Ovary (tissue), 9 donors: Measurements from ENCODE around the gene SHISA6. TPM values are rescaled to one million over a fixed set of nuclear protein-coding genes. Genes with fewer than 3 reads are reported as not detected.

Source experiments
- DNase-seq, 5 donors: peaks; one replicate each; pipeline ENCODE4 v3.0.0-alpha.2; 2019 to 2020
- H3K27ac ChIP-seq, 2 donors: fragments of 200-600 bp; one replicate each; pipeline versions ENCODE4 v1.5.1 to v1.8.0; 2019 to 2022
- H3K27me3 ChIP-seq: fragments of 200-600 bp; one replicate; pipeline ENCODE4 v1.8.0; 2022
- H3K36me3 ChIP-seq: fragments of 200-600 bp; sonication (generic); one replicate; pipeline ENCODE4 v1.5.1; 2019
- H3K4me1 ChIP-seq: one replicate; pipeline ENCODE4 v1.8.1; 2013; ENCODE audit warnings: mild to moderate bottlenecking, moderate library complexity; ENCODE audit not compliant: insufficient read depth
- H3K4me3 ChIP-seq: fragments of 200-600 bp; sonication (generic); one replicate; pipeline ENCODE4 v1.5.1; 2017
- H3K9me3 ChIP-seq, 2 donors: fragments of 200-600 bp in 1 of 2; sonication (generic) in 1 of 2; one replicate each; pipeline versions ENCODE4 v1.5.1 to v1.8.1; 2013 to 2019; ENCODE audit warnings: mild to moderate bottlenecking in 1 of 2, moderate library complexity in 1 of 2
- CTCF ChIP-seq, 3 donors: fragments of 450-650 bp in 2 of 3; fragments of 200-600 bp in 1 of 3; IDR thresholded peaks; one replicate each; pipeline versions ENCODE4 v1.5.1 to v1.8.0; 2016 to 2022; ENCODE audit warnings: antibody characterized with exemption in 3 of 3, mild to moderate bottlenecking in 1 of 3
- EP300 ChIP-seq: sonication (generic); formaldehyde crosslinking; IDR thresholded peaks from one replicate; pipeline ENCODE4 v1.6.1; 2017; ENCODE audit warnings: antibody characterized with exemption
- POLR2A ChIP-seq: fragments of 450-650 bp; IDR thresholded peaks from one replicate; pipeline ENCODE4 v1.6.1; 2017; ENCODE audit warnings: antibody characterized with exemption, mild to moderate bottlenecking, moderate library complexity
- WGBS, 3 donors: extraction: QIAGEN DNeasy Blood & Tissue Kit in 1 of 3; methylation state at CpG; one replicate each; pipeline versions ENCODE4 v1.1.5 to v1.1.7; 2013 to 2017; 5-methylcytosine and 5-hydroxymethylcytosine counted together
- intact Hi-C, 4 donors: fragments of 100-400 bp; cut with DNase I; formaldehyde crosslinking; loops; one replicate each; pipeline versions ENCODE4 v1.11.0 to v1.15.1; 2022 to 2023
- polyA plus RNA-seq, 2 donors: library from polyadenylated mRNA; stranded (reverse); fragments of 200-250 nt in 1 of 2; fragments of 350-450 nt in 1 of 2; fragmentation: Illumina TruSeq in 1 of 2; extraction: RNeasy Lipid Tissue Mini Kit (QIAGEN cat#74804) in 1 of 2; gene quantifications; one replicate each; pipeline ENCODE4 v1.2.3, GENCODE V29; 2013 to 2014
- total RNA-seq, 7 donors: library from RNA; depleted of rRNA in 2 of 7; stranded (reverse); fragments of >200 nt in 2 of 7; fragmentation: NEBNext Ultra II Directional in 3 of 7; extraction: Animal tissue kit (Norgen Biotek cat#: 25700) in 3 of 7; gene quantifications; one replicate each; pipeline versions ENCODE4 v1.1.0 to v1.2.4, GENCODE V29; 2016 to 2023
- donor health status: DM: no; HTN: no; CAD: no; lungs with moderate emphysema.
- donor health status: DM: no; HTN: no; CAD: no.
- donor health status: Bipolar disorder and iron deficiency.
- donor health status: DM: yes; HTN: yes; CAD: no.
- donor health status: DM: no; HTN: no; CAD: no.
- donor health status: DM: yes; HTN: yes; CAD: no.

SHISA6 gene
- total and polyA plus RNA-seq, 9 donors: 0.10 to 1.5 (median 0.38) TPM

- intact Hi-C loops: loop anchor here in 1 of 4 donors (10.0 kb wide), 1 partner anchor 104 kb away; no protein-coding TSS in a partner anchor
- no peak overlapping the region for H3K4me3 ChIP-seq
- no peaks in the 10 kb centered on the region for H3K9me3 ChIP-seq
- H3K27ac ChIP-seq: no peak overlapping the region
- DNase-seq: no peak
- no peaks in the 10 kb centered on the region for H3K27me3 ChIP-seq
- H3K36me3 ChIP-seq: no peaks in the 10 kb centered on the region
- H3K4me1 ChIP-seq: no peaks in the 10 kb centered on the region
- WGBS, 3 donors: 91 to 94% (median 92%) methylated on average over 2 of the region's 2 CpGs
- TF ChIP-seq POLR2A (no peak), CTCF (IDR thresholded peaks at IDR 0.05) (no peak), EP300 (no peak)
Observed at GRCh38 chr17:11550431-11550830, 309.4 kb downstream of the SHISA6 start.

- H3K9me3 ChIP-seq: no peaks in the 10 kb centered on the region
- H3K4me1 ChIP-seq: no peaks in the 10 kb centered on the region
- TF ChIP-seq POLR2A: no peak
- no peak for TF ChIP-seq CTCF (IDR thresholded peaks at IDR 0.05)
- TF ChIP-seq EP300: no peak
- H3K4me3 ChIP-seq: no peak overlapping the region
- no peak overlapping the region for H3K27ac ChIP-seq
- 70 to 79% (median 72%) methylated on average over 6 of the region's 6 CpGs for WGBS, 3 donors
- DNase-seq: no peak
- no peaks in the 10 kb centered on the region for H3K27me3 ChIP-seq
- intact Hi-C loops: loop anchor here in 1 of 4 donors (10.0 kb wide), 1 partner anchor 103 kb away; no protein-coding TSS in a partner anchor
- no peaks in the 10 kb centered on the region for H3K36me3 ChIP-seq
Observed at GRCh38 chr17:11551442-11551841, 310.4 kb downstream of the SHISA6 start.

- Histone ChIP-seq H3K27ac (no peak overlapping the region), H3K4me1 (no peaks in the 10 kb centered on the region), H3K27me3 (no peaks in the 10 kb centered on the region), H3K9me3 (no peaks in the 10 kb centered on the region), H3K36me3 (no peaks in the 10 kb centered on the region), H3K4me3 (no peak overlapping the region)
- no peak for DNase-seq
- TF ChIP-seq POLR2A (no peak), CTCF (IDR thresholded peaks at IDR 0.05) (no peak), EP300 (no peak)
- WGBS, 3 donors: 38 to 61% (median 52%) methylated on average over 1 of the region's 1 CpG
- intact Hi-C loops: loop anchor here in 1 of 4 donors (10.0 kb wide), 1 partner anchor 102 kb away; no protein-coding TSS in a partner anchor
Observed at GRCh38 chr17:11553135-11553534, 312.1 kb downstream of the SHISA6 start.

- H3K4me1 ChIP-seq: no peaks in the 10 kb centered on the region
- WGBS, 3 donors: 87 to 90% (median 89%) methylated on average over 1 of the region's 1 CpG
- intact Hi-C loops: loop anchor here in 1 of 4 donors (10.0 kb wide), 1 partner anchor 101 kb away; no protein-coding TSS in a partner anchor
- H3K27ac ChIP-seq: no peak overlapping the region
- no peak for DNase-seq
- no peaks in the 10 kb centered on the region for H3K27me3 ChIP-seq
- H3K4me3 ChIP-seq: no peak overlapping the region
- no peaks in the 10 kb centered on the region for H3K9me3 ChIP-seq
- H3K36me3 ChIP-seq: no peaks in the 10 kb centered on the region
- TF ChIP-seq CTCF (IDR thresholded peaks at IDR 0.05) (no peak), EP300 (no peak)
Observed at GRCh38 chr17:11554042-11554441, 313.0 kb downstream of the SHISA6 start.
